NAMALWA (cell line): Measurements from ENCODE around the gene ZFP36L2.
A peak's percentile ranks its signal among the peaks of the same experiment; 100 is the strongest.

Source experiments
- DNase-seq: peaks from one replicate; pipeline ENCODE4 v3.0.0-alpha.2; 2015; ENCODE audit warnings: low spot score

Gene ZFP36L2

DNA sequence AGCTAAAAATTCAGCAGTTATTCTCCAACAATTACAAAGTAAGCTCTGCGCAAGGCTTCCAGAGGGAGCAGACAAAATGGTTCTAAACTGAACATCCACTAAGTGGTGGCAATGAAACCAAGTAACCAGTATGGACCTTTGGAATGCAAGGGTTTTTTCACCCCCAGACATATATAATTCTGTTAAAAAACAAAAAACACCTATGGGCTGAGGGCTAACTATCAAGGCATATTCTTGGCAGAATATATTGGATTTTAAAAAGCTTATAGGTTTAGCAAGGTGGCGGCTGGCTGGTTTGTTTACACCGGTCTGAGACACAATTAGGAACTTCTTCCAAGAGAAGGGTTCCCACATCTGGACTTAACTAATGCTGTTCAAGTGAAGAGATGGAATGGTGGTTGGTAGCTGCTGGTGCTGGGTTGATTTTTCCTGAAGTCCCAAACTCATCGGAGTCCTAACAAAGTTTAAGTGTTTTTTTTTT is 2.8 kb downstream of the ZFP36L2 start:
- peak; percentile 34 for DNase-seq

DNA sequence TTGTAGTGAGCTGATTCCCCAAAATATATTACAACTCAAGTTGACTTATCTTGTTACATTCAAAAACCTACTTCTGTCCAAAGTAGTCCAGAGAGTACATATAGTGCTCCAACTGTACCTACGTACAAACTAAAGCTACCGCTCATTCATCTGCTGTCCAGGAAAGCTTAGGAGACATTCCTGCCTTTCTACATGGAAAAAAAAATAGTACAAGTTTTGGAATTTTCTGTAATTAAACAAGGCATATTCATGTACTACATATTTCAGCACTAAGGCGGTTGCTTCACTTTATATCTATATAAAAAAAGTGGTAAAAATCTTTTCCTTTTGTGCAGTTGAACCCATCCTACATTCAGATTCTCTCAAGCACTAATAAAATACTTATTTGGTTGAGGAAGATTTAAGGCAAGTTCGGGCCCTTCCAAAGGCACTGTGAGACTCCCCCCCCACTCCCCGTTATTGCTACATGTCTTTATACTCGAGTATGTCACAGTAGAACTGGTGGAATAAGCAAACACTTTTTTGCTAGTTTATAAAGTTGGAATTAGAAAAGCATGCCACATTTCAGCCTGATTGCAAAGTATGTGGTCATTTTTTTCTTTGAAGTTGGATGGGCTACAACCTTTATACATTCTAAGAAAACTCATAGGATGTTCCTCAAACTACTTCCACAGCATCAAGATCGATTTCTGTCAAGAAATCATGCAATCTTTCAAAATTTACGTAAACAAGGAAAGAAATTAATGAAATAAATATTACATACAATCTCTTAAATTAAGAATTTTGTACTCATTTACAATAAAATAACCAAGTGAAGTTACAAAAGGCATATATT is 3.7 kb downstream of the ZFP36L2 start:
- DNase-seq: no peak

DNA sequence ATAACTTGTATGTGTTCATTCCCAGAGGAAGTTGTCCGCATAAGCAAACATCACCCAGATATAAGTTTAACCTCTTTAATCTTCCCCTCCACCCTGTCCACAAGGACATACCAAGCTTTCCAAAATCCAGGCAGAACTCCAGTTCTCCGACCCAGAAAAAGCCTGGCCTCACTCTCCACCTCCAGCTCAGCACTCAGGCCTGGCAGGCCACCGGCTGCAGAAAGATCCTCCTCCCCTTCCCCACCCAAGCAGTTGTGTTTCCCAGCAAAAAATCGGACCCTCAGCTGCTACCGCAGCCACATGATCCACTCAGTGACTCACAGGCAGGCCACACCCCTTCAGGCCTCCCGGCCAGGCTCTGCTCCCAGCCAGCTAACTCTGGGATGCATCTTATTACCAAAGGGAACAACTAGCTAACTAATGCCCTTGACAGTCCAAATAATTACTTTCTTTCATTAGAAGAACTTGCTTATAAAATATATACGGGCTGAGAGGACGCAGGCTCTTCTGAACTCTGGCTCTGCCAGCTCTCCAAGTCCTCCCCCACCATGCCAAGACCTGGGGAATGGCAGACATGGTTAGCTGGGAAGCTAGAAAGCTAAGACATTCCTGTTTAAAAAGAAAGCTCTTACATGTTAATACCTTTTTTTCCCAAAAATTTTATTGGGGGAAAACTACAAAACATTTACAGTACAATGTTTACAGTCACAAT is 4.5 kb downstream of the ZFP36L2 start:
- DNase-seq: peak; percentile 75

DNA sequence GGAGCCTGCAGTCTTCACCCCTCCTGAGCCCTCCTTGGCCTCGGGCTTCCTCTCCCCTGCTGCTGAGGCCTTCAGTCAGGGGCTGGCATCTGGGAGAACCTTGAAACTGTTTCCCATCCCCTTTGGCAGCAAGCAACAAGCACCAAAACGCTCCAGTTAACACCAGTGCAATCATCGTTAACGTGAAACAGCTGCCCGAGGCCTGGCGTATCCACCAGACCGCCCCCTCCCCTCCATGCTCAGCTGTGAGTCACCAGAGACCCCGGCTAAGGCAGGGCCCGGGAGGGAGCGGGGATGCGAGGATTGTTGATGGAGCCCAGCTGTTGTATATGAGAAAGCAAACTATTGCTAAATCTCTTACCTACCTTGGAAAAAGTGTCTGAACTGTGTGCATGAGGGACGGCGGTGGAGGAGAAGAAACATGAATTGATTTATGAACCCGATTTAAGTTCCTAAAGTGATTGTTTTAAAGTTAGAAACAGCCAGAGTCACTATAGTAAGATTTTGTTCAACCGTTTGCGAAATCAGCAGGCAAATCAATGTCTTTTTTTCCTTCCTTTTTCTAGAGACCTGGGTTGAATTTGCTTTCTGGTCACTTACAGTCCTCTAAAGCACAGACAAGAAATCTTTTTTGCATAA is 5.2 kb downstream of the ZFP36L2 start:
- DNase-seq: peak; percentile 69

GRCh38 chr2:43220760-43221123 is 5.7 kb downstream of the ZFP36L2 start:
- DNase-seq: peak; percentile 47

DNA sequence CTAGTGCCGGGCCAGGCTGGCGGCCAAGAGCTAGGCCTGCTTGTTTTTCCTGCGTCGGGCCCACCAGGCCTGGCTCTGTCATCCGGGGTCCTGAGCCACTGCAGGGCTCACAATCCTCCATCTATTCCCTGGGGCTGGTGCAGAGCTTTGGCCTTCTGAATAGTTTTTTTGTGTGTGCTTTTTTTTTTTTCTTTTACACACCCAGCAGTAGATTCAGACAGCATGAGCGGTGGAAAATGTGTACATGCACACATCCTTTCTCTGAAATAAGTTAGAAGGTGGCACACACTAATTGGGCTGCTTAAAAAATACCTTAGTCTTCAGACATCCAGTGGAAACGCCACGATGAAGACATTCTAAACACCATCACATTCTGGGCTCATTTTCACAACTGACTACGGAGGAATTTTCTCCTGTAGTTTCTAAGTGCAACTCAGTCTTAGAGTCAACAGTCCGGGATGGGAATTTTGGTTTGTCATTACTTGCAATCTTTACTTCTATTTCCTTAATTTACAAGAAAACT is 6.1 kb downstream of the ZFP36L2 start:
- DNase-seq: no peak

- DNase-seq: peak; percentile 95
Measured at GRCh38 chr2:43219383-43220228, 6.8 kb downstream of the ZFP36L2 start.

DNA sequence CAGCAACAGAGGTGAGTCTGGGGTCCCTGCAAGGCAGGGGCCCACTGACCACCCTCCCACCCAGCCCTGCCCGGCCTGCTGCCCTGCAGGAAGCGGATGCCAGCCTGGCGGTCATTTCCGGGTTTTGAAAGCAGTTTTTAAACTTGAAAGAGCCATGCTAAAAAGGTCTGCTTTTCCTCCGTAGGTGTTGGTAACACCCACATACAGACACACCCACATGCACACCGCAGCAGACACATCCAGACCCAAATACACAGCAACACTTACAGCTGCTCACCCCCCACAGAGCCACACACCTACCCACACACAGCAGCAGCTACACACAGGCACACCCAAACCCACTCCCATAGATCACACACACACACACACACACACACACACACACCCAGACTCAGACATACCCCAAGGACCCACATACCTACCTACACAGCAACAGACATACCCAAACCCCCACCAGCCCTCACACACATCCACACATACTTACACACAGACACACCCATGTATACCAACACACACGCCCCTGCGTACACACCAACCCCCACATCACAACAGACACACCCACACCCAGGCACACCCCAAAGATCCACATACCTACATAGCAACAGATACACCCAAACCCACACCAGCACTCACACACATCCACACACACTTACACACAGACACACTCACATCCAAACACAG is 7.6 kb downstream of the ZFP36L2 start:
- DNase-seq: peak; percentile 89

DNA sequence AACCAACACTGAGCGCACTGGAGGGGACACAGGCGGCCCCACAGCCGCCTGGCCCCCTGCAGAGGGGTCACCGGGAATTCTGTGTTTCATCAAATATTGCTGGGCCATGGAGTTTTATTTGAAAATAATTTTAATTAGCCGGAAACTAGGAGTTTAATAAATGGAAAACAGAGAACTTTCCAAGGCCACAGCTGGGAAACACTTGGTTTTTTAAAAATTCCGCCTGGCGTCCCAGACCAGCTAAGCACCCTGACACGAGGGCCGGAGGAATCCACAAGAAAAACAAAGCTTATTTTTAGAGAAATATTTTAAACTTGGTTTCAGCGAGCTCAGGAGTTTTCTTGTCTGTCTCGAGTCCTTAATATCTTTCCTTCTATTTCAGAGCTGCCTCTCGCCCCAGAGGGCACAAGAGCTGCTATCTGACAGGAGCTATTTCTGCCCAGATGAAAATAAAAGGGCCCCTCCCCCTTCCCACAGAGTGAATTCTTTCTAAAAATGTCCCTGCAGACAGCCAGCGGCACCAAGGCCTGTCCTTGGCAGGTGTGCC is 8.2 kb downstream of the ZFP36L2 start:
- peak; percentile 76 for DNase-seq

- DNase-seq: peak; percentile 36
Measured at GRCh38 chr2:43217228-43218154, 8.9 kb downstream of the ZFP36L2 start.

DNA sequence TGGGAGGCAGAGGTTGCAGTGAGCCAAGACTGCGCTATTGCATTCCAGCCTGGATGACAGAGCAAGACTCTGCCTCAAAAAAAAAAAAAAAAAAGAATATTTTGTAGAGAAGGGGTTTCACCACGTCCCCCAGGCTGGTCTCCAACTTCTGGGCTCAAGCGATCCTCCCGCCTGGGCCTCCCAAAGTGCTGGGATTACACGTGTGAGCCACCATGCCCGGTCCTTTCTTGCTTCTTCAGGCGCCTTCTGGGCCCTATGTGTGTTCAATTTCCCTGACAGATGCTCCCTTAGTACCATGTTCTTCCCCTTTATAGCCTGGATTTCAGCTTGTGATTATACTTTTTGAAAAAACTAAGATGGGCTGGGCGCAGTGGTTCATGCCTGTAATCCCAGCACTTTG is 9.8 kb downstream of the ZFP36L2 start:
- DNase-seq: no peak

GRCh38 chr2:43215673-43216255 is 10.6 kb downstream of the ZFP36L2 start:
- no peak for DNase-seq

GRCh38 chr2:43214253-43214652 is 12.2 kb downstream of the ZFP36L2 start:
- DNase-seq: no peak

- DNase-seq: no peak
Measured at GRCh38 chr2:43212931-43213330, 13.5 kb downstream of the ZFP36L2 start.

- no peak for DNase-seq
Measured at GRCh38 chr2:43212216-43212835, 14.1 kb downstream of the ZFP36L2 start.

GRCh38 chr2:43210467-43211303 is 15.7 kb downstream of the ZFP36L2 start:
- DNase-seq: no peak

GRCh38 chr2:43210125-43210466 is 16.3 kb downstream of the ZFP36L2 start:
- DNase-seq: no peak

- DNase-seq: no peak
Measured at GRCh38 chr2:43209204-43209717, 17.1 kb downstream of the ZFP36L2 start.
